Stomach (tissue), 9 donors: ENCODE measurements around the gene PTPRD. TPM values are rescaled to one million over a fixed set of nuclear protein-coding genes. Genes with fewer than 3 reads are reported as not detected.

ENCODE experiments used
- DNase-seq, 2 donors: peaks; one replicate each; pipeline versions ENCODE4 v3.0.0 to v3.0.0-alpha.2; 2013 to 2019
- H3K27ac ChIP-seq, 5 donors: fragments of 200-600 bp in 4 of 5; sonication (generic) in 4 of 5; one replicate each; pipeline ENCODE4 v1.5.1; 2013 to 2019; ENCODE audit warnings: mild to moderate bottlenecking in 1 of 5, moderate library complexity in 1 of 5
- H3K27me3 ChIP-seq, 3 donors: fragments of 200-600 bp; sonication (generic); one replicate each; pipeline ENCODE4 v1.5.1; 2017 to 2019; ENCODE audit warnings: mixed run types in 1 of 3
- H3K36me3 ChIP-seq, 4 donors: fragments of 200-600 bp; sonication (generic); 1 replicate in 3 of 4; 2 replicates in 1 of 4; pipeline ENCODE4 v1.5.1; 2016 to 2019
- H3K4me1 ChIP-seq, 4 donors: fragments of 200-600 bp; sonication (generic); one replicate each; pipeline ENCODE4 v1.5.1; 2016 to 2019
- H3K4me3 ChIP-seq, 4 donors: fragments of 200-600 bp; sonication (generic) in 3 of 4; one replicate each; pipeline ENCODE4 v1.5.1; 2016 to 2019; ENCODE audit warnings: mild to moderate bottlenecking in 1 of 4
- H3K9me3 ChIP-seq, 4 donors: fragments of 200-600 bp; sonication (generic); one replicate each; pipeline ENCODE4 v1.5.1; 2016 to 2019
- EP300 ChIP-seq: sonication (generic); formaldehyde crosslinking; IDR thresholded peaks from one replicate; pipeline ENCODE4 v1.6.1; 2017; ENCODE audit warnings: antibody characterized with exemption
- POLR2A ChIP-seq, 4 donors: fragments of 450-650 bp; IDR thresholded peaks; one replicate each; pipeline ENCODE4 v1.6.1; 2016; ENCODE audit warnings: antibody characterized with exemption in 4 of 4, control low read depth in 2 of 4, mild to moderate bottlenecking in 1 of 4, moderate library complexity in 1 of 4
- POLR2AphosphoS5 ChIP-seq, 3 donors: sonication (generic); formaldehyde crosslinking; IDR thresholded peaks; one replicate each; pipeline ENCODE4 v1.6.1; 2016; ENCODE audit warnings: antibody characterized with exemption in 3 of 3
- WGBS, 5 donors: extraction: QIAGEN DNeasy Blood & Tissue Kit in 3 of 5; methylation state at CpG; one replicate each; pipeline versions ENCODE4 v1.1.5 to v1.1.7; 2013 to 2018; 5-methylcytosine and 5-hydroxymethylcytosine counted together
- intact Hi-C: fragments of 100-400 bp; cut with DNase I; formaldehyde crosslinking; loops from one replicate; pipeline ENCODE4 v1.15.1; 2023; ENCODE audit warnings: low total_unique reads
- polyA plus RNA-seq, 3 donors: library from polyadenylated mRNA; stranded (reverse); fragments of 200-250 nt; gene quantifications; one replicate each; pipeline ENCODE4 v1.2.3, GENCODE V29; 2013
- total RNA-seq, 5 donors: library from RNA; depleted of rRNA; stranded (reverse); fragments of >200 nt; gene quantifications; one replicate each; pipeline versions ENCODE4 v1.1.0 to v1.2.3, GENCODE V29; 2014 to 2016
- TF ChIP-seq, protein P1 (sequence below), 7 experiments: fragments of 450-650 bp in 4 of 7; fragments of 200-600 bp in 3 of 7; sonication (generic) in 3 of 7; IDR thresholded peaks; one replicate each; pipeline ENCODE4 v1.5.1; 2016 to 2019; ENCODE audit warnings: antibody characterized with exemption in 7 of 7, control low read depth in 2 of 7, mild to moderate bottlenecking in 1 of 7
- donor health status: healthy with polysubstance abuse.
- donor health status: Bipolar disorder and iron deficiency.
- donor health status: healthy.

PTPRD gene
- total and polyA plus RNA-seq, 8 donors, result 0.12 to 53.1 (median 1.2) TPM

DNA sequence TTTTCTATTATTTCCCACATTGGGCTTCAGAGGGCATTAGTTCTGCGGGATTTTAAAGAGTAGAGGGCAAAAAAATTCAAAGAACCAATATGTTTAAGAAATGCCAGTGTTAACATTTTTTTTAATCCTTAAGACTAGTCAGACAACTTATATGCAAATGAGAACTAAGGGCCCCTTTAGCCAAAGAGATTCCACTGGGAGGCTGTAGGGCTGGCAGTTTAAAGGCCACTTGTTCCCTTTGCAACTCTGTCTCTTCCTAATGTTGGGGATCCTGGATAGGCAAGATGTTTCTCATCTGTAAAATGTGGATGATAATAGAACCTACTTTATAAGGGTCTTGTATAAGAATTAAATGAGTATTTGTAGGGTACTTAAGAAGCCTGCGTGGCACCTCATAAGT lies 1395.9 kb downstream of the PTPRD start:
- DNase-seq, result no peak
- no peaks in the 10 kb centered on the region for H3K27me3 ChIP-seq
- intact Hi-C loops, result no loop called here
- no peaks in the 10 kb centered on the region for H3K36me3 ChIP-seq
- no peaks in the 10 kb centered on the region for H3K4me1 ChIP-seq
- 81 to 93% (median 90%) methylated on average over 2 of the region's 2 CpGs for WGBS, 5 donors
- H3K27ac ChIP-seq, result no peak overlapping the region
- TF ChIP-seq, protein P1, sequence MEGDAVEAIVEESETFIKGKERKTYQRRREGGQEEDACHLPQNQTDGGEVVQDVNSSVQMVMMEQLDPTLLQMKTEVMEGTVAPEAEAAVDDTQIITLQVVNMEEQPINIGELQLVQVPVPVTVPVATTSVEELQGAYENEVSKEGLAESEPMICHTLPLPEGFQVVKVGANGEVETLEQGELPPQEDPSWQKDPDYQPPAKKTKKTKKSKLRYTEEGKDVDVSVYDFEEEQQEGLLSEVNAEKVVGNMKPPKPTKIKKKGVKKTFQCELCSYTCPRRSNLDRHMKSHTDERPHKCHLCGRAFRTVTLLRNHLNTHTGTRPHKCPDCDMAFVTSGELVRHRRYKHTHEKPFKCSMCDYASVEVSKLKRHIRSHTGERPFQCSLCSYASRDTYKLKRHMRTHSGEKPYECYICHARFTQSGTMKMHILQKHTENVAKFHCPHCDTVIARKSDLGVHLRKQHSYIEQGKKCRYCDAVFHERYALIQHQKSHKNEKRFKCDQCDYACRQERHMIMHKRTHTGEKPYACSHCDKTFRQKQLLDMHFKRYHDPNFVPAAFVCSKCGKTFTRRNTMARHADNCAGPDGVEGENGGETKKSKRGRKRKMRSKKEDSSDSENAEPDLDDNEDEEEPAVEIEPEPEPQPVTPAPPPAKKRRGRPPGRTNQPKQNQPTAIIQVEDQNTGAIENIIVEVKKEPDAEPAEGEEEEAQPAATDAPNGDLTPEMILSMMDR (IDR thresholded peaks at IDR 0.05), result no peak
- TF ChIP-seq POLR2AphosphoS5 (IDR thresholded peaks at IDR 0.05) (no peak), EP300 (no peak), POLR2A (IDR thresholded peaks at IDR 0.05) (no peak)
- no peaks in the 10 kb centered on the region for H3K9me3 ChIP-seq
- no peak overlapping the region for H3K4me3 ChIP-seq

DNA sequence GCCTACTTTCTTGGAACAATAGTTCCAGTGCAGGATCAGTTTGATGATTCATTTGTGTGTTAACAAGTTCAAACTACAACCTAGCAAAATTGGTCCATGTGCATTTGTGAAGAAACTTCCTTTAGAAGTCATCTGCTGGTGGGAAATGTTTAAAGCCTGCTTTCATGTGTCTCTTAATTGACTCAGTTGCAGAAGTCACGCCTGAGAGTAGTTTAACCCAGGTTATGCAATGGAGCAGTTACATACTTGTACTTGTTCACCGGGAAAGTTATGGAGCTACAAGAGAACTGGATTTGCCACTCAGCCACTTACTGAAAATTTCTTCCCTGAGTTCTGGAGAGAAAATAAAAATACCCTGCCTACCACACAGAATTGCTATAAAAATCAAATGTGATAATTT lies 1397.8 kb downstream of the PTPRD start:
- no peak overlapping the region for H3K27ac ChIP-seq
- intact Hi-C loops, result no loop called here
- no peaks in the 10 kb centered on the region for H3K9me3 ChIP-seq
- 70 to 78% (median 74%) methylated on average over 2 of the region's 2 CpGs for WGBS, 5 donors
- TF ChIP-seq, protein P1 (IDR thresholded peaks at IDR 0.05), result no peak
- no peak for TF ChIP-seq EP300
- TF ChIP-seq POLR2AphosphoS5 (IDR thresholded peaks at IDR 0.05), result no peak
- no peak for TF ChIP-seq POLR2A (IDR thresholded peaks at IDR 0.05)
- DNase-seq, result peak in 1 of 2 donors; percentile 56
- H3K36me3 ChIP-seq, result no peaks in the 10 kb centered on the region
- no peaks in the 10 kb centered on the region for H3K27me3 ChIP-seq
- H3K4me3 ChIP-seq, result no peak overlapping the region
- H3K4me1 ChIP-seq, result no peaks in the 10 kb centered on the region

GRCh38 chr9:9214066-9214465 lies 1398.7 kb downstream of the PTPRD start:
- intact Hi-C loops, result no loop called here
- no peaks in the 10 kb centered on the region for H3K36me3 ChIP-seq
- no peak for TF ChIP-seq POLR2A (IDR thresholded peaks at IDR 0.05)
- no peaks in the 10 kb centered on the region for H3K9me3 ChIP-seq
- H3K27ac ChIP-seq, result no peak overlapping the region
- DNase-seq, result peak in 1 of 2 donors; percentile 11
- no peaks in the 10 kb centered on the region for H3K4me1 ChIP-seq
- WGBS, 5 donors, result 56 to 69% (median 65%) methylated on average over 6 of the region's 6 CpGs
- H3K4me3 ChIP-seq, result no peak overlapping the region
- H3K27me3 ChIP-seq, result no peaks in the 10 kb centered on the region

- intact Hi-C loops, result no loop called here
- H3K27me3 ChIP-seq, result no peaks in the 10 kb centered on the region
- TF ChIP-seq EP300 (no peak), POLR2A (IDR thresholded peaks at IDR 0.05) (no peak), POLR2AphosphoS5 (IDR thresholded peaks at IDR 0.05) (no peak)
- TF ChIP-seq, protein P1 (IDR thresholded peaks at IDR 0.05), result no peak
- no peaks in the 10 kb centered on the region for H3K9me3 ChIP-seq
- H3K4me3 ChIP-seq, result no peak overlapping the region
- no peaks in the 10 kb centered on the region for H3K36me3 ChIP-seq
- no peak for DNase-seq
- WGBS, 5 donors, result 70 to 94% (median 93%) methylated on average over 3 of the region's 3 CpGs
- H3K27ac ChIP-seq, result no peak overlapping the region
- no peaks in the 10 kb centered on the region for H3K4me1 ChIP-seq
Observed at GRCh38 chr9:9212963-9213362, 1399.8 kb downstream of the PTPRD start.

- H3K9me3 ChIP-seq, result no peaks in the 10 kb centered on the region
- DNase-seq, result no peak
- H3K36me3 ChIP-seq, result no peaks in the 10 kb centered on the region
- intact Hi-C loops, result no loop called here
- no peaks in the 10 kb centered on the region for H3K27me3 ChIP-seq
- H3K4me3 ChIP-seq, result no peak overlapping the region
- H3K4me1 ChIP-seq, result no peaks in the 10 kb centered on the region
- 65 to 93% (median 87%) methylated on average over 1 of the region's 1 CpG for WGBS, 5 donors
- H3K27ac ChIP-seq, result no peak overlapping the region
- TF ChIP-seq, protein P1 (IDR thresholded peaks at IDR 0.05), result no peak
- TF ChIP-seq POLR2A (IDR thresholded peaks at IDR 0.05), result no peak
- no peak for TF ChIP-seq EP300
- no peak for TF ChIP-seq POLR2AphosphoS5 (IDR thresholded peaks at IDR 0.05)
Observed at GRCh38 chr9:9202276-9202675, 1410.5 kb downstream of the PTPRD start.
